ENCODE measurements around the gene TANK.

DNA sequence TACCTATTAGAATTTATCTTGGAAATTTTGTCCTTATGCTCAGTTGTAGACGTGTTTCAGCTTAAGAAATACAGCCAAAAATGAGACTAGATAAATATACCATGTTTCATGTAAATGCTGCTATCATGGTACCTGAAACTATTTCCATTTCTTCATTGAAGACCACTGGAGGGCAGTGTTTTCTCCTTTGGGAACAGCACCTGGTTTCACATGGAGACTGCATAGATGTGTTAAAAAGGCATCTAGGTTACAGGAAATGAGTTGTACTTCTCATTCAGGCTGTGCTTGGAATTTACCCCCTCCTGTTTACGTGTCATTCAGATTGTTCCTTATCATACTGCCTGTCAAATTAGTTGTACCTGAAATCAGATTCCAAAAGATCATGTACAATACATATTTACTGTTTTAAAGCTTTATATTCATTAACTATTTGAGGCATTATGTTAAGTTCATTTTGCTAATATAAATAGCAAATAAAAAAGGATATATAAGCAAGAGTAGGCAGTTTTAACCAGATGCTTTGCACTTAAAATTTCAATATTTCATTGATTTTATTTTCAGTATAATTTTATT is 90.7 kb downstream of the TANK start:
- TF ChIP-seq POLR2AphosphoS5 (IDR thresholded peaks at IDR 0.05; ENCODE audit: low read depth, low read length) (no peak), FOXP2 (optimal IDR thresholded peaks at IDR 0.05; ENCODE audit: borderline replicate concordance, extremely low read depth, extremely low read length, insufficient read depth) (no peak), SIN3A (IDR thresholded peaks at IDR 0.05; ENCODE audit: borderline replicate concordance, insufficient read depth, low read length) (no peak)
- TF ChIP-seq, protein P1, sequence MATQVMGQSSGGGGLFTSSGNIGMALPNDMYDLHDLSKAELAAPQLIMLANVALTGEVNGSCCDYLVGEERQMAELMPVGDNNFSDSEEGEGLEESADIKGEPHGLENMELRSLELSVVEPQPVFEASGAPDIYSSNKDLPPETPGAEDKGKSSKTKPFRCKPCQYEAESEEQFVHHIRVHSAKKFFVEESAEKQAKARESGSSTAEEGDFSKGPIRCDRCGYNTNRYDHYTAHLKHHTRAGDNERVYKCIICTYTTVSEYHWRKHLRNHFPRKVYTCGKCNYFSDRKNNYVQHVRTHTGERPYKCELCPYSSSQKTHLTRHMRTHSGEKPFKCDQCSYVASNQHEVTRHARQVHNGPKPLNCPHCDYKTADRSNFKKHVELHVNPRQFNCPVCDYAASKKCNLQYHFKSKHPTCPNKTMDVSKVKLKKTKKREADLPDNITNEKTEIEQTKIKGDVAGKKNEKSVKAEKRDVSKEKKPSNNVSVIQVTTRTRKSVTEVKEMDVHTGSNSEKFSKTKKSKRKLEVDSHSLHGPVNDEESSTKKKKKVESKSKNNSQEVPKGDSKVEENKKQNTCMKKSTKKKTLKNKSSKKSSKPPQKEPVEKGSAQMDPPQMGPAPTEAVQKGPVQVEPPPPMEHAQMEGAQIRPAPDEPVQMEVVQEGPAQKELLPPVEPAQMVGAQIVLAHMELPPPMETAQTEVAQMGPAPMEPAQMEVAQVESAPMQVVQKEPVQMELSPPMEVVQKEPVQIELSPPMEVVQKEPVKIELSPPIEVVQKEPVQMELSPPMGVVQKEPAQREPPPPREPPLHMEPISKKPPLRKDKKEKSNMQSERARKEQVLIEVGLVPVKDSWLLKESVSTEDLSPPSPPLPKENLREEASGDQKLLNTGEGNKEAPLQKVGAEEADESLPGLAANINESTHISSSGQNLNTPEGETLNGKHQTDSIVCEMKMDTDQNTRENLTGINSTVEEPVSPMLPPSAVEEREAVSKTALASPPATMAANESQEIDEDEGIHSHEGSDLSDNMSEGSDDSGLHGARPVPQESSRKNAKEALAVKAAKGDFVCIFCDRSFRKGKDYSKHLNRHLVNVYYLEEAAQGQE (IDR thresholded peaks at IDR 0.05; ENCODE audit: insufficient read depth in 1 of 2, low read depth in 2 of 2, low read length in 2 of 2), result no peak

Data from PFSK-1 (cell line).